GM12873 (cell line): ENCODE data around the gene ACOX2.
A peak's percentile ranks its signal among the peaks of the same experiment; 100 is the strongest.

ENCODE experiments used
- CTCF ChIP-seq: IDR thresholded peaks from 2 replicates; pipeline ENCODE4 v1.5.1; 2012; ENCODE audit warnings: low read depth, mild to moderate bottlenecking, moderate library complexity, low read length, control low read depth; ENCODE audit not compliant: insufficient read depth; ENCODE audit errors: missing control alignments

The ACOX2 gene

GRCh38 chr3:58536501-58537411, at the start of gene ACOX2:
Gene ACOX2, minus strand, starts transcription at chr3:58537190. Its CDS starts 2,084 bp downstream, at chr3:58535106.
- TF ChIP-seq CTCF: no peak

GRCh38 chr3:58585994-58586393, 49.0 kb upstream of the ACOX2 start:
- TF ChIP-seq CTCF: no peak

- peak; percentile 70 for TF ChIP-seq CTCF
Measured at GRCh38 chr3:58585005-58585786, 48.2 kb upstream of the ACOX2 start.

GRCh38 chr3:58584690-58585004, 47.7 kb upstream of the ACOX2 start:
- no peak for TF ChIP-seq CTCF

GRCh38 chr3:58581328-58582091, 44.5 kb upstream of the ACOX2 start:
- TF ChIP-seq CTCF: no peak

GRCh38 chr3:58580826-58581327, 43.9 kb upstream of the ACOX2 start:
- no peak for TF ChIP-seq CTCF
